Loucy (cell line): ENCODE measurements around the gene FAM13C.
"Not testable (repeated sequence)": the region's sequence is repeated elsewhere in the genome, so short reads cannot be mapped to it uniquely, and the experiment has no call there.

ENCODE experiments used
- H2AFZ ChIP-seq: fragments of 200-600 bp; sonication (generic); 2 replicates; pipeline ENCODE4 v1.6.0; 2016; ENCODE audit warnings: antibody characterized with exemption, mild to moderate bottlenecking, low read length, moderate library complexity
- H3F3A ChIP-seq: fragments of 200-600 bp; 2 replicates; pipeline ENCODE4 v1.6.0; 2016; ENCODE audit warnings: antibody characterized with exemption, low read depth, mild to moderate bottlenecking
- H3K27me3 ChIP-seq: fragments of 200-600 bp; sonication (generic); 2 replicates; pipeline ENCODE4 v1.6.1; 2014; ENCODE audit warnings: low read length, mild to moderate bottlenecking; ENCODE audit not compliant: insufficient read depth, poor library complexity, severe bottlenecking
- H3K36me3 ChIP-seq: fragments of 200-600 bp; sonication (generic); 2 replicates; pipeline ENCODE4 v1.6.1; 2016; ENCODE audit warnings: low read length; ENCODE audit not compliant: insufficient read depth
- H3K4me1 ChIP-seq: fragments of 200-600 bp; sonication (generic); 2 replicates; pipeline ENCODE4 v1.5.1; 2014; ENCODE audit warnings: low read length, mild to moderate bottlenecking; ENCODE audit not compliant: insufficient read depth, poor library complexity, severe bottlenecking
- H3K4me2 ChIP-seq: fragments of 200-600 bp; sonication (generic); 2 replicates; pipeline ENCODE4 v1.6.0; 2014; ENCODE audit warnings: antibody characterized with exemption, low read length, low read depth, mild to moderate bottlenecking; ENCODE audit not compliant: poor library complexity, severe bottlenecking
- H3K4me3 ChIP-seq: fragments of 200-600 bp; sonication (generic); 2 replicates; pipeline ENCODE4 v1.5.1; 2014; ENCODE audit warnings: low read length, mild to moderate bottlenecking, mixed read lengths; ENCODE audit not compliant: poor library complexity, severe bottlenecking
- H3K79me2 ChIP-seq: fragments of 200-600 bp; sonication (generic); 2 replicates; pipeline ENCODE4 v1.6.1; 2014; ENCODE audit warnings: low read length; ENCODE audit not compliant: insufficient read depth
- H3K9ac ChIP-seq: fragments of 200-600 bp; sonication (generic); 2 replicates; pipeline ENCODE4 v1.6.0; 2014; ENCODE audit warnings: mild to moderate bottlenecking, low read depth, low read length, moderate library complexity; ENCODE audit not compliant: poor library complexity, severe bottlenecking
- H3K9me2 ChIP-seq: fragments of 200-600 bp; sonication (generic); replicated peaks from 2 replicates; pipeline ENCODE4 v1.6.1; 2016; ENCODE audit warnings: low read depth, low read length, mixed read lengths
- H3K9me3 ChIP-seq: fragments of 200-600 bp; sonication (generic); 2 replicates; pipeline ENCODE4 v1.6.1; 2014; ENCODE audit warnings: mild to moderate bottlenecking, antibody characterized with exemption, low read length, low read depth; ENCODE audit not compliant: insufficient read depth
- H4K20me1 ChIP-seq: fragments of 200-600 bp; sonication (generic); 2 replicates; pipeline ENCODE4 v1.6.0; 2014; ENCODE audit warnings: antibody characterized with exemption, low read length, mild to moderate bottlenecking; ENCODE audit not compliant: insufficient read depth, poor library complexity, severe bottlenecking
- CTCF ChIP-seq: fragments of 200-600 bp; sonication (generic); conservative IDR thresholded peaks from 2 replicates; pipeline ENCODE4 v1.5.1; 2014; ENCODE audit warnings: mild to moderate bottlenecking, antibody characterized with exemption, low read length
- EZH2phosphoT487 ChIP-seq: fragments of 200-600 bp; IDR thresholded peaks from 2 replicates; pipeline ENCODE4 v1.6.1; 2018; ENCODE audit warnings: antibody characterized with exemption, mild to moderate bottlenecking, moderate library complexity, borderline replicate concordance

Gene FAM13C

GRCh38 chr10:59362144-59362958, at the start of gene FAM13C:
TSS of gene FAM13C (minus strand) at chr10:59362549. CDS start at chr10:59362460, 89 bp downstream.
- no peak for TF ChIP-seq EZH2phosphoT487
- TF ChIP-seq CTCF: no peak
- H4K20me1 ChIP-seq: no peaks in the 10 kb centered on the region
- no peak within 1 kb of the TSS for H3K9ac ChIP-seq
- no peaks in the 10 kb centered on the region for H3K4me1 ChIP-seq
- H3F3A ChIP-seq: no peaks in the 10 kb centered on the region
- H3K4me2 ChIP-seq: no peak within 1 kb of the TSS
- H3K79me2 ChIP-seq: no peaks in the 10 kb centered on the region
- no peak within 1 kb of the TSS for H2AFZ ChIP-seq
- no peaks in the 10 kb centered on the region for H3K9me3 ChIP-seq
- no peaks in the 10 kb centered on the region for H3K36me3 ChIP-seq
- H3K27me3 ChIP-seq: no peaks in the 10 kb centered on the region
- H3K4me3 ChIP-seq: no peak within 1 kb of the TSS
- H3K9me2 ChIP-seq: no peaks in the 10 kb centered on the region

- TF ChIP-seq EZH2phosphoT487 (no peak), CTCF (no peak)
- H3K36me3 ChIP-seq: no peaks in the 10 kb centered on the region
- no peaks in the 10 kb centered on the region for H3K27me3 ChIP-seq
- no peak overlapping the region for H3K4me3 ChIP-seq
- no peak overlapping the region for H3K9ac ChIP-seq
- H3K9me3 ChIP-seq: no peaks in the 10 kb centered on the region
- H3K79me2 ChIP-seq: no peaks in the 10 kb centered on the region
- no peaks in the 10 kb centered on the region for H3K9me2 ChIP-seq
- H3F3A ChIP-seq: no peaks in the 10 kb centered on the region
- no peaks in the 10 kb centered on the region for H4K20me1 ChIP-seq
- H2AFZ ChIP-seq: no peak overlapping the region
- H3K4me2 ChIP-seq: no peak overlapping the region
- H3K4me1 ChIP-seq: no peaks in the 10 kb centered on the region
These were observed 42.9 kb upstream of the FAM13C start for GRCh38 chr10:59405235-59405634.

GRCh38 chr10:59400214-59400613, 37.9 kb upstream of the FAM13C start:
- no peaks in the 10 kb centered on the region for H3K9me2 ChIP-seq
- no peaks in the 10 kb centered on the region for H4K20me1 ChIP-seq
- no peaks in the 10 kb centered on the region for H3K27me3 ChIP-seq
- no peak overlapping the region for H3K4me2 ChIP-seq
- H3K9me3 ChIP-seq: no peaks in the 10 kb centered on the region
- H3K79me2 ChIP-seq: no peaks in the 10 kb centered on the region
- no peaks in the 10 kb centered on the region for H3F3A ChIP-seq
- no peak overlapping the region for H2AFZ ChIP-seq
- H3K4me1 ChIP-seq: no peaks in the 10 kb centered on the region
- TF ChIP-seq CTCF (no peak), EZH2phosphoT487 (no peak)
- no peak overlapping the region for H3K4me3 ChIP-seq
- H3K9ac ChIP-seq: no peak overlapping the region
- no peaks in the 10 kb centered on the region for H3K36me3 ChIP-seq

- H3K36me3 ChIP-seq, H3K9me2 ChIP-seq, H3K9ac ChIP-seq, H3F3A ChIP-seq, H4K20me1 ChIP-seq, H2AFZ ChIP-seq, H3K27me3 ChIP-seq, H3K9me3 ChIP-seq, H3K4me3 ChIP-seq, H3K4me2 ChIP-seq, H3K79me2 ChIP-seq, H3K4me1 ChIP-seq: not testable (repeated sequence)
These were observed 37.0 kb upstream of the FAM13C start for GRCh38 chr10:59399329-59399728.
